ENCODE results near the gene SHANK3.

Gene SHANK3

GRCh38 chr22:50700387-50701075 lies 27.9 kb downstream of the SHANK3 start:
- no peak for DNase-seq

DNA sequence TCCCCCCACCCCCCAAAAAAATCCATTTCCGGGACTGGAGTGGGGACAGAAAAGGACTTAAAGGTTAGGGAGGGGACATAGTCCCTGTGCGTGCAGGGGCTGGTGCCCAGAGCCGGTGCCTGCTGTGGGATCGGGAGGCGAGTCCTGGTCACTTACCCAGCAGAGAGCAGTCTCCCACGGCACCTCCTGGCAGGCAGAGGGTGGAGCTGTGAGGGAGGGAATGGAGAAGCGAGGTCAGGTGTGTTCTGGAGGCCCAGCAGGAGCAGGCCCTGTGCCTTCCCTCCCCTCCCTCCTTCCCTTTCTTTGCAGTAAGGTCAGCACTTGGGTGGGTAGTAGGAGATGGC lies 28.4 kb downstream of the SHANK3 start:
- DNase-seq: no peak

DNA sequence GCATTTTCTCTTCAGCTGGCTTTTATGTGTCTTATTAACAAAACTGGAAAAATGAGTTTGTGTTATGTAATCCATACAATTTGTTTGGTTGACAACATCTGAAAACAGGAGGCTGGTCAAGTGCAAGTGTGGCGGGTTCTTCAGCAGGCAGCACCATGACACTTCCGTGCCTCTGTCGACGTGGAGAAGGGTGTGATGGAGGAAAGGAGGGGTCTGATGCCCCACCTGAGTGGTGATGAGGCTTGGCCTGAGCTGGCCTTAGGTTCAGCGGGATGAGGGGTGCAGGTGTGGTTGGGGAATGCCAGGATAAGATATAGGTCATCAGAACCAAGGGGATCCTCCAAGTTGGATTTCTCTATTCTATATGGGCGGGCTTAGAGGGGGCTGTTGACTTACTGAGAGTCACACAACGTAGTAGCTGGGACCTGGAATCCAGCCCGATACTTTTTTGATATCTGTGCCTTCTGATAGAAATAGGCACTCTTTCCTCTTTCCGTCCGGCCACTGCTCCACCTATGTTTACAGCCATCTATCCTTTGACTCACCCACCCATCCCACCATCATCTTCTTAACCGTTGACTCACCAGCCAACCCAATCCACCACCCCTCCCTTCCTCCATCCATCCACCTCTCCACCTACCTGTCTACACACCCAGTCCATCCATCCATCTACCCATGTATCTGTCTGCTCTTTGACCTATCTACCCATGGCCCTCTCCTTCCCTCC lies 29.0 kb downstream of the SHANK3 start:
- no peak for DNase-seq

- no peak for DNase-seq
These were observed 29.6 kb downstream of the SHANK3 start for GRCh38 chr22:50702261-50702671.

DNA sequence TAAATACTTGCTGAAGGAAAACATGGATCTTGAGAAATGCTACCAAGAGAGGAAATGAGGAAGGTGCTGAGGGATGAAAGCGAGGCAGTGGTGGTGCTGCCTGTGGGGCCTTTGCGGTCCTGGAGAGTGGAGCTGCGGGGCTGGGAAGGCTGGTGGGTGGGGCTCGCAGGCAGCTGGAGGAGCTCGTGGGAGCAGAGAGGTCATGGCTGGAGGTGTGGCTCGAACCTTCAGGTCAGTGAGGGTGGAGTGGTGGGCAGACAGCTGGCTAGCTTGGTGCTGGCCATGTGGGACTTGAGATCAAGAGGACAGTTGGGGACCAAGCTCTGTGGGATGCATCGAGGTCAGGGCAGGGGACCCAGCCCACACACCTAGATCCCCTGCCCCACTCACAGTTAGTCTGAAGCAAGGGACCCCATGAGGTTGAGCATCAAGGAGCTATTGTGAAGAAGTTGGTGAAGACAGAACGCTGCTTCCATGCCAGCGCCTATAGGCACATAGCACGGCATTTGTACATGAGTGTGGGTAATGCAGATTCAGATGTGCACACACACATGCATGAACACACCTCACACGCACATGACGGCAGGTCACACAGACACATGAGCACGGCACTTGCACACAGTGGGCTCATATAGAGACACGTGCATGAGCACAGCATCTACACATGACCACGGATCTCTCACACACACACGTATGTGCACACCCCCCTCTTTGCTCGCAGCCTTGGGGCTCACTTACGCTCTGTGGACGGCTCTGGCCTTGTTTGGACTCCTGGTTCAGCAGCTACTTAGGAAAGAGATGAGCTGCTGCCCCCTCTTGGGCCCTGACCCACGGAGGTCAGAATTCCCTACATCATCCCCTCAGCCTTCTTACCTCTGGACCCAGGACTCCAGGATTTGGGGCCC lies 30.4 kb downstream of the SHANK3 start:
- no peak for DNase-seq

- DNase-seq: no peak
These were observed 31.3 kb downstream of the SHANK3 start for GRCh38 chr22:50703726-50704509.

GRCh38 chr22:50704510-50705218 lies 32.0 kb downstream of the SHANK3 start:
- no peak for DNase-seq

- no peak for DNase-seq
These were observed 32.6 kb downstream of the SHANK3 start for GRCh38 chr22:50705219-50705691.

DNA sequence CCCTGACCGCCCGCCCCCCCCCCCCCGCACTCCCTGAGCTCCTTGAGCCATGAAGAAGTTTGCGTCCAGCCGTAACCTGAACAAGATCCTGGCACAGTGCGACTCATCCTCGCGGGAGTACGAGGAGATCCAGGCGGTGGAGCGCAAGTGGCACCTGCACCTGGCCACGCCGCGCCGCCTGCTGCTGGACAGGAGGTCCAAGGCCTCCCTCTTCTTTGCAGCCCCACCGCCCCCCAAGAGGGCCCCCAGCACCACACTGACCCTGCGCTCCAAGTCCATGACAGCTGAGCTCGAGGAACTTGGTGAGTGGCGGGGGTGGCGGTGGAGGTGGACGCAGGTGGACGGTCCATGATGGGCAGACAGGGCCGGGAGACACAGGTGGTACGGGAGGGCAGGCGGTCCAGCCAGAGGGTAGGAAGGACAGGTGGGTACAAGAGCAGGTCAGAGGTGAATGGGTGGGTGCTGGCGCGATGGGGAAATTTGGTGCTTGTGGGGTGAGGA lies 33.3 kb downstream of the SHANK3 start:
- DNase-seq: no peak

DNA sequence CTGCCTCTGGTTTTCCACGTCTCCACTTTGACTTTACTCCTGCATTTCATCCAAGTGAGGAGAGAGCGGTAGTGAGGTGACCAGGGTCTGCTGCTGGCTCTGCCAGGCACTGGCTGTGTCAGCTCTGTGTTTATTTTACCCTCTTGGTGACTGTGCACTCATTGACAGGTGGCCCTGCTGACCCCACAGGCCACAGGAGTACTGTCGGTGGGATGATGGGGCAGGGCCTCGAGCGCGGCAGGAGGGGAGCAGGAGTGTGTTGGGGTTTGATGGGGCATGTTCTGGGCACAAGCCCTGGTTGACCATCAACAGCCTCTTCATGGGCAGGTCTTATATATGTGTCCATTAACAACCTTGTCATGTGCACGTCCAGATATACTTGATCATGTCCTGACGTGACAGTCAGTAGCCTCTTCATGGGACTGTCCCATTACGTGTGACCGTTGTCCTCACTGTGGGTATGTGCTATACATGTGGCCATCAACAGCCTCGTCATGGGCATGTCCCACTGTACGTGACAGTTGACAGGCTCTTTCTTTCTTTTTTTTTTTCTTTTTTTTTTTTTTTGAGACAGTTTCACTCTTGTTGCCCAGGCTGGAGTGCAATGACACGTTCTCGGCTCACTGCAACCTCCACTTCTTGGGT lies 34.0 kb downstream of the SHANK3 start:
- no peak for DNase-seq

- no peak for DNase-seq
These were observed 35.9 kb downstream of the SHANK3 start for GRCh38 chr22:50708474-50708873.

- DNase-seq: no peak
These were observed 36.4 kb downstream of the SHANK3 start for GRCh38 chr22:50708996-50709395.

- DNase-seq: no peak
These were observed 37.6 kb downstream of the SHANK3 start for GRCh38 chr22:50710221-50710620.

- DNase-seq: no peak
These were observed 38.3 kb downstream of the SHANK3 start for GRCh38 chr22:50710886-50711285.

GRCh38 chr22:50711446-50712340 lies 39.1 kb downstream of the SHANK3 start:
- no peak for DNase-seq

DNA sequence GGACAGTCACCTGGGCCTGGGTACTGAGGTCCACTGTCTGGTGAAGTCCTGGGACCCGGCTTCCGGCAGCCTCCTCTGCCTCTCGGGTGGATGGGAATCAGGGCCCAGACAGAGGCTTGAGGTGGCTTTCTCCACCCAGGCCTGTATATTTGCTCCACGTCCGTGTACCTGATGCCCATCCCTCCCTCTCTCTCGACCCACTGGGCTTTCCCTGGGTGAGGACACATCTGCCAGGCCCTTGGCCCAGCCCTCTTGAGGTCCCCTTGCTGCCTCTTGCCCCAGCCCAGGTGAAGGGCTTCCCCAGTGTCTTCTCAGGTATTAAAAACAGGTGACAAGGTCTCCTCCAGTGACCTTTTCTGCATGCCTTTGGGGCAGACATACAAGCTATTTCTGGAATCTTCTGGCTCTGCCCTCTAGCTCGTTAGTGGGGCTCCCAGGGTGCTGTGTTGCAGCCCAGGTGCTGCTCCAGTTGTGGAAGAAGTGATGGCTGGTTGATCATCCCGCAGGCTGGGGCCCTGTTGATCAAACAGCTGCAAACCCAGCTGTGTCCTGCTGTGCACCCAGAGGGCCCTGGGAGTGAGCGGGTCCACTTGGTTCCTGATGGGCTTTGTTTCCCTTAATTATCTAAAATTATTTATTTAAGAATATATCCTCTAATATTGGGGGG lies 39.9 kb downstream of the SHANK3 start:
- DNase-seq: no peak

DNA sequence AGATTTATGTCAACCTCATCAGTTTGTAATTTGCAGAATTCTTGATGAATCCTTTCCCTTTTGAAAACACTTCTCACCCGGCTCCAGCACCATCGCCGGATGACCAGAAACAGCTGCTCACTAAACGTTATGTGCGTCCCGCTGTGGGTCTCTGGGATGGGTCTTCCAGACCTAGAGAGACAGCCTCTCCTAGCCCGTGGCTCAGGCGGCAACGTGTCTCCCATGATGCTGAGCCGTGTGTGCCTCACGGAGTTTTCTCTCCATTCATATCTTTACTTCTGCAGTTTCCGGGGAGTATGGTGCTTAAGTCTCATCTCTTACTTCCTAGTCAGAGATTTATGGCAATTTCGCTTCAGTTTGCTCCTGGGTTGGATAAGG lies 40.4 kb downstream of the SHANK3 start:
- no peak for DNase-seq

GRCh38 chr22:50713571-50714056 lies 41.0 kb downstream of the SHANK3 start:
- DNase-seq: no peak

DNA sequence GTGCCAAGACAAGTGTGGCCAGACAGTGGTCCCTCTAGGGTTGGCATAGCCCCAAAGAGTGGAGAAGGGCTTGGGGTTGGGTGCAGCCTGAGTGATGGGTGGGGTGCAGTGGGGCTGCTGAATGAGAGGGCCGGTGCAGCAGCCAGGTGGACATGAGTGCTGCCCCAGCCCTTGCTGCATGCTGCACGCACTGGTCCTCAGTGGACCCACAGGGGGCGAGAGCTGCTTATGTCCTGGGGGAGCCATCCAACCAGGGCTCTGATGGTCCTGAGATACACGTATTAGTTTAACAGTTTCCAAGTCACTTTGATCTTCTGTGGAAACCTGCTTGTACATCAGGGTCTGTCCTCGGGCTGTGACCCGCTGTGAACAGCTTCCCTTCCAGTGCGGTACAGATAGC lies 41.5 kb downstream of the SHANK3 start:
- DNase-seq: no peak

Data from EL (cell line).